Mammary epithelial cell (primary cell): ENCODE data around the gene MBNL3.

Source experiments
- CTCF ChIP-seq, 2 donors: IDR thresholded peaks in 1 of 2; conservative IDR thresholded peaks in 1 of 2; 2 replicates each; pipeline ENCODE4 v1.5.1; 2011 to 2012; ENCODE audit warnings: inconsistent platforms in 2 of 2, low read length in 2 of 2, mild to moderate bottlenecking in 2 of 2, control low read depth in 1 of 2, low read depth in 1 of 2; ENCODE audit not compliant: insufficient read depth in 1 of 2; ENCODE audit errors: extremely low read depth in 1 of 2
- EZH2 ChIP-seq: IDR thresholded peaks from 2 replicates; pipeline ENCODE4 v1.6.1; 2012; ENCODE audit warnings: low read length, inconsistent platforms, borderline replicate concordance

- TF ChIP-seq CTCF (conservative IDR thresholded peaks at IDR 0.05 in 1 of 2, IDR thresholded peaks at IDR 0.05 in 1 of 2; ENCODE audit: extremely low read depth in 1 of 2, insufficient read depth in 1 of 2, low read depth in 1 of 2, low read length in 2 of 2) (no peak), EZH2 (no peak)
Measured at GRCh38 chrX:132388371-132388770, 100.5 kb downstream of the MBNL3 start.
